HG03280 (cell line): ENCODE measurements around the gene HMX3.

Experiments
- ATAC-seq: cut with Tn5 transposase; IDR thresholded peaks from one replicate; pipeline ENCODE4 v1.9.1; 2021; ENCODE audit warnings: mild to moderate bottlenecking, moderate library complexity; ENCODE audit not compliant: unreplicated experiment

HMX3 gene

DNA sequence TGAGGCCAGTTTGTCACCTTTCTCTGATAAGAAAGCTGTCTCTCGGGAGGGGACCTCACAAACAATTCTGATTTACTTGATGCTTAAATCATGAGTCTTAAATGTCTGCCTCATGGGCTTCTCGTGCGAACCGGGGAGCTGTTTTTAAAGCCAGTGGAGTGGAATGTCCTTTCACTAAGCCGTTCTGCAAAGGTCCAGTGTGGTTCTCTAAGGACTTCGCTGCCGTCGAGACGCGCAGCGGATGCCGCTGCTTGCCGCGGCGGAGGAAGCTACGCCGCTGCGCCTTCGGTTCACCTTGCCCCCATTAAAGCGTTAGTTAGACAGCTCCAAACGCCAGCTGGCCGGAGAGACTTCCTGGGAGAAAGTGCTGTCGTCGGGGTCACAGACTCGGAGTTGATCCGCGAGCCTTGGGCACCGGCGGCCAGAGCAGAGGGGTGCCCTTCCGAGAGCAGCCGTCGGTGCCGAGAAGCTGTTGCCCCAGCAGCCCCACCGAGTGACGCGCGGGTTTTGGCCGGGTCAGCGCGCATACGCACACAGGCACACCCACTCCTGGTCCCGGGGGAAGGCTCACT lies 1.3 kb upstream of the HMX3 start:
- ATAC-seq: no peak

DNA sequence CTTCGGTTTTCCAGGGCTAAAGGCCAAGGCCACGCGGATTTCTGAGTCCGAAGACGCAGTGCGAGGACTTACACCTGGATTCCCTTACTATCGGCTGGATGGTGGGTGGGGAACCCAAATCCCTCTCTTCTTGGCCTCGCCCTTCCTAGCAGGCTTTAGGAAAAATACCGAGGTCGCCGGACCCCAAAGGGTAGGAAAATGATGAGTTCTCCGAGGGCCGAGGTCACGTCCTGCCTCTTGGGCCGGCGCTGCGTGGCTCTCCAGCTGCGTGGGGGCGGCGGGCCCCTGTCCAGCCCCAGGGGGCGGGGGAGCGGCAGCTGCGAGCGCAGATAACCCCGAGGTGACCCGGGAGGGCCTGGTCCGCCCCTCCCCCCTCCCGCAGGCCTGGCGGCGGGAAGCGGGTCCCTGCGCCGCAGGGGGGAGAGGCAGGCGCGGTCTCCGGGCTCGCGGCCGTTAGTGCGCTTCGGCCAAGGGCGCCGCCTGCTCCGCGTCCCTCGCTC lies 805 bp upstream of the HMX3 start:
- no peak for ATAC-seq

DNA sequence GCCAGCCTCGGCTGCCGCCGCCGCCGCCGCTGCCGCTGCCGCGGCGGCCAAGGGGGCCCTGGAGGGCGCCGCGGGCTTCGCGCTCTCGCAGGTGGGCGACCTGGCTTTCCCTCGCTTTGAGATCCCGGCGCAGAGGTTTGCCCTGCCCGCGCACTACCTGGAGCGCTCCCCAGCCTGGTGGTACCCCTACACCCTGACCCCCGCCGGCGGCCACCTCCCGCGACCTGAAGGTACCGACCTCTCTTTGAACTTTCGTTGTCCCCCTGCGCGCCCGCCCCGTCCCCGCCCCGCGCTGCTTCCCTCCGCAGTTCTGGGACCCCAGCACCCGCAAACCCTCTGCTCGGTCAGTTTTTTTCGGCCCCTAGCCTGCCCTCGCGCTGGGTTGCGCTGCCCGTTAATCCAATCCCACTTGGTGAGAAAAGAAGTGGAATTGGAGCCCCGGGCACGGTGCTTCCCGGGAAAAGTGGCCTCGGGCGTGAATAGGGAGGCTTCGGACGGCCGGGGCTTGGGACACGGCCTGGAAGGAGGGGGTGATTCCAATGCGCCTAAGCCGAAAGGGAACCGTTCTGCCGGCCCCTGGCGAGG lies 543 bp downstream of the HMX3 start:
- ATAC-seq: no peak

DNA sequence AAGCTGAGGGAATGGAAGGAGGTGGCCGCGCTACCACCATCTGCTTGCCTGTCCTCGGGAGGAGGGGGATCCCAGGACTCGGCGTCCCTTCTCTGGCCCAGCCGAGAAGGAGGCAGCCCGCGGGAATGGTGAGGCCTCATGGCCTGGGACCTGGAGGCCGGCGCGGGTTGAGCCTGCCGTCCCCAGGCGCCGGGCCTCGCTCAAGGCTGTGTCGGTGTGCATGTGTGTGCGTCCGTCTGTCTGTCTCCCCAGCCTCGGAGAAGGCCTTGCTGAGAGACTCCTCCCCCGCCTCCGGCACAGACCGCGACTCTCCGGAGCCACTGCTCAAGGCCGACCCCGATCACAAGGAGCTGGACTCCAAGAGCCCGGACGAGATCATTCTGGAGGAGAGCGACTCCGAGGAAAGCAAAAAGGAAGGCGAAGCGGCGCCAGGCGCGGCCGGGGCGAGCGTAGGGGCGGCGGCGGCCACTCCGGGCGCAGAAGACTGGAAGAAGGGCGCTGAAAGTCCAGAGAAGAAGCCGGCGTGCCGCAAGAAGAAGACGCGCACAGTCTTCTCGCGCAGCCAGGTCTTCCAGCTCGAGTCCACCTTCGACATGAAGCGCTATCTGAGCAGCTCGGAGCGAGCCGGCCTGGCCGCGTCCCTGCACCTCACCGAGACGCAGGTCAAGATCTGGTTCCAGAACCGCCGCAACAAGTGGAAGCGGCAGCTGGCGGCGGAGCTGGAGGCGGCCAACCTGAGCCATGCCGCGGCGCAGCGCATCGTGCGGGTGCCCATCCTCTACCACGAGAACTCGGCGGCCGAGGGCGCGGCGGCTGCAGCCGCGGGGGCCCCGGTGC lies 1.3 kb downstream of the HMX3 start:
- no peak for ATAC-seq

DNA sequence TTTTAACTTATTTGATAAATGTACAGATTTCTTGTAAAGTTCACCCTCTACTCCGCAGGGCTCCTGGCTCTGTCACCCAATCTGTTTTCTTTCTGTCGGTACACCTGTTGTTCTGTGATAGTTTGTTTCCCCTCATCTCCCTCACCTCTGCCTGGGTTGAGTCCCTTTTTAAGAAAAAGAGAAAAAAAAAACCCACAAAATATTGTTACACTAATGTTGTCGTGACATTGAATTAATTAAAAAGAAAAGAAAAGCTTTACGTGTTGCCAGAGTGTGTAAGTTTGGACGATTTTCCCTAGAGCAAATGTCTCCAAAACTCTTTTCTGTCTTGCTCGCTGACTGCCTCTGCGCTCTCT lies 3.4 kb downstream of the HMX3 start:
- ATAC-seq: no peak

DNA sequence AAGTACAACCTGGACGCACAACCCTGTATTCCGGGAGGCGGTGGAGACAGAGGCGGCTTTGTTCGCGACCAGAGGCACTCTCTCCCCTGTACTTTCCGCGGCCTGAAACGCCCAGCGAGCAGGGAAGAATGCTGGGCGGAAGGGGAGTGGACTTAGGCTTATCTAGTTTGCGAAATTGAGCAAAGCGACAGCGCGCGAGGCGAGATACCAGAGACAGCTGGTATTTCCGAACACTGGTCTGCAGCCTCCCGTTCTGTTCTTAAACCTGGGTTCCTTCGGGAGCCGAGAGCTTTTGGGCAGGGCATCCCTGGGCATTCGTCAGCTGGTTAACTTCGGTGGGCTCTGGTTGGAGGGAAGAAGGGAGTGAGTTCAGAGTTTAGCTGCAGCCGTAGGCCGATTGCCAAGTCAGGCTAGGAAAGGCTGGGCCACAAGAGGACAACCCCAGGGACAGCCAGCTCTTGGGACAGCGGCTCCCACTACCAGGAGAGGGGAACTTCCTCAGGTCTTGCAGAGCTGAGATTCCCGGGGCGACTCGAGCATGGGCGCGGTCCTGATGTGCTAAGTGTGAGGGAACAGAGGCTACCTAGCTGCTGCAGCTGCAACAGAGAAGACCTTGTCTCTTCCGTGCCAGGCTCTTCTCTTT lies 3.9 kb downstream of the HMX3 start:
- no peak for ATAC-seq

DNA sequence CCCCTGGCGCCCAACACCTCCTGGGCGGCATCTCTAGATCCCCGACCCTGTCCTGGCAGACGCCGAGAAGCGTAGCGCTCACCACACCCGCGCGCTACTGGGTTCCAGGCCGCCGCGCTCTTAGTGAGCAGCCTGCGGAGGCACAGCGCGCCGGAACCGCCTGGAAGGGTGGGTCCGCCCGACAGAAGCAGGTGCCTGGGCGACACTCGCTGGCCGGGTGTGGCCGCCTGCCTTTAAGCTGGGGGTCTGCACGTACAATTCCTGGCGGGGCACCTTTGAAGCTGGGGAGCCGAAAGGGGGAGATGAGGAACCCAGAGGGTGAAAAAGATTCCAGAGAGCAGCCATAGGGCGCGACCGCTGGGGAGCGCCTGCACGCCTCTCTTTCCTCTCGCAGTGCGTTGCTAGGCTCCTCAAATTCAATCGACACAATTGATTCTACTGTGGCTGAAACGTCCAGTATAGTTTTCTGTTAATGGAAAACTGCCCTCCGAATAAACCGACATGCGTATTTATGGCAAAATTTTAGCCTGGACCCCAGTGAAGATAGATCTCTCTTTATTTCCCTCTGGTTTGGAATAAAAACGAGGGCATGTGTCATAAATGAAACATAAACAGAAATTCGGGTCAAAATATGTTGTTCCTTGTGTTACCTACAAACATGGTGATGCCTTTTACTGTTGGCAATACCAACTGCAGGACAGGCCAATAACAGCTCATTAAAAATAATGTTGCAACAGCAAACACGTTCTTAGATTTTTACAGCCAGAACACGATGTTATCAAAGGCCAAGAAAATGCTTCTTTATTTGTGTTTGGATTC lies 4.6 kb downstream of the HMX3 start:
- no peak for ATAC-seq

DNA sequence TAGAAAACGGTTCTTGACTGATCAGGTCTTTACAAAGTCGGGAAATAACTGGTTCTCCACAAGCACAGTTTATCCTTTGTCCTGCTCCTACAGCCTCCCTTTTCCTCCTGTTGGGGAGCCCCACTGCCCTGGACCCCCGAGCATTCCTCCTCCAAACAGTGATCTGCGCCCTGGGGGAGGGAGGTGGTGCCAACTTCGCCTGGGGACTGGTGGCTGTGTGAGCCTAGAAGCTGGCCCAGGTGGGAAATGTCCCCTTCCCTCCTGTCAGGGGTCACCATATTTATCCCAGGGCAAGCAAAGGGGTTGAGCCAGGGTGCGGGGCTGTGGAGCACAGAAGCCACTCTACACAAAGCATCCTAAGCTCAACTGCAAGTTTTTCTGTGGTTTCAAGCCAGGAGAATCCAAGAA lies 5.2 kb downstream of the HMX3 start:
- ATAC-seq: no peak

DNA sequence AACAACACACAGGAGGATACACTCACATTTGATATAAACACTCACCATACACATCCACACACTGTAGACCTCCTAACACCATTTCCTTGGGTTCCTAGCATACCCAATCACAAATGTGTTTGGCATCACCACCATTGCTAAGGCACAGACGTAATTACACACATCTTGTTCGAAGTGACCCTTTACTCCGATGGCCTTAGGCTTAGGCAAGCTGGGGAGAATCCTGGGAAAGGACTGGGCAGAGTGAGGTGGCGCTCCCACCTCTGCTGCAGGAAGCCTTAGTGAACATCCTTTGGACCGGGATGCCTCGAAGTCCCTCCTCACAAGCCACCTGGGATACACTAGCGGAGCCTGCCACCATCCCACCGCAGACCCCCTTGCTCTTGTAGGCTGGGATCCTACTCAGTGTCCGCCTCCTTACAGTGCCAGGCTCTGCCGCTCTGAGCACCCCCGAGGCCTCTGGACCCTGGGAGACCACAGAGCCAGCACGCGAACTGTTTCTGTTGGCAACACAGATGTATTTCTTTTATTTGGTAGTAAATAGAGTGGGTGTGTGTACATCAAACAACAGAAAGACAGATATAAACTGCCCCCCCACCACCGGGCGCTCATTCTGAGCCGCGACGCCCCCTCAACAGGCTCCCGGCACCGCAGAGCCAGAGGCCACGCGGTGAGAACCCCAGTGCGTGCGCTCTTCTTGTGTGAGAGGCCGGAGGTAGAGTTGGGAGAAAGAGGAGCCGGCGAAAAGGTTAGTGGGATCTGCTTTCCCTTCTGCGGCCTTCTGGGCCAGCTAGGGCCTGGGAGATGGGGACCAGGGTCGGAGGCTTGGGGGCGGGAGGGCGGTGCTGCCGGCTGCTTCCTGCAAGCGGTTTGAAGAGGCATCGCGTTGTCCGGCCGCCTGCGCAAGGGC lies 6.3 kb downstream of the HMX3 start:
- no peak for ATAC-seq

DNA sequence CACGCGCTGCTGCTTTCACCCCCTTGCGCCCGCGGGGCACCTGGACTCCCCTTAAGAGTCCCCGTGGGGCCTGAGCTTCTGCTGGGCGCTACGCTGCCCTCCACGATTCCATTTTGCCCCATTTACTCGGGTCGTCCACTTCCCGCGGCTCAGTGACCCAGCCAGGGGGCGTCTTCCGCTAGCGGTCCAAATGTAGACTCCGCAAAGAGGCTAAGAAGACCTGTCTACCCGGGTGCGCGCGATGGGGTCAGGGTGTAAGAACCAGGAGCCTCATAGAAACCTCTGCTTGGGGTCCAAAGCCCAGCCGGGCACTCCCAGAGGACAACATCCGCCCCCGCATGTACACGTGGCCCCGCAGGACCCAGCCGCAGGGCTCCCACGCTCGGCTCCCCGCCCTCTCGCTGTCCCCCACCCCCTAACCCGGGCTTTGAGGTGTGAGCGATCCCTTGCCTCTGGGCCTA lies 7.0 kb downstream of the HMX3 start:
- ATAC-seq: no peak

DNA sequence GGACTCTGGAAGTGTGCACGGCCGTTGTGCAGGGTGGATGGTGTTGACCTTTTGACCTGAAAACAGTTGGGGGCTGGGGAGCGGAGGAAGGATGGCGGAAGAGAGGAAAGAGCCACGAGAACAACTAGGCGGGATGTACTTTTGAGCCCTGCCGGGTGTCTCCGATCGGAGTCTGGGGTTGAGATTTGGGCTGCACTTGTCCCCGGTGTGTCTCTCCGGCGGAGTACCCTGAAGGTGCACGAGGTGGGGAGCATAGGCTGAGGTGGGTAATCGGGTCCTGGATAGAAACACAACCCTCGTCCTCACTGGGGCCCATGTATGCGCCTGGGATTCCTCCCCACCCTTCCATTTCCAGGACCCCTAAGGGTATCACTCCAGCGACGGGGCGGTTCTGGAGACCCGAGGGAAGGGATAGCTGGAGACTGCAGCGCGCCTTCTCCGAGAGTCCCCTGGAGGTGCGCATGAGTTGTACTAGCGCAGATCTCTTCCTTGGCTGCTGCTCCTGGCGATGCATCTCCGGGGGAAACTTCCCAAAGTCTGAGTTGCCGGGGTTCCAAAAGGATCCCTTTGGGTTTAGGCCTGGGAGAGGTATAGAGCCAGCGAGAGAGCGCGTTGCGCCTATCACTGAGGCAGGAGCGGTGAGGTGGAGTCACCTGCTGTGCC lies 7.5 kb downstream of the HMX3 start:
- no peak for ATAC-seq

DNA sequence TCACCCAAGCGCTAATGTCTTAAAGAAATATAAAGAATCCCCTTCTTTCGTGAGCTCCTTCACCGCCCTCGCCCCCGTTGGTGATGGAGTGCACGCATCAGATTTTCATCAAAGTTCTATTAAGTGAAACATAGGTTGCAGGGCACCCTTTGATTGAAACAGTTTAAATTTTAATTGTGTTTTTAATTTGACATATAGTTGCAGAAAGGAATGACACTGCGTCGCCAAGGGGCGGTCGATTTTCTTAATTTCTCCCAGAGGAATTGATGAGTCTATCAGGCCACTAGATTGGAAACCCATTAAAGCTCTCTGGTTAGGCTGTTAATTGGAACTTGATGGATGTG lies 8.0 kb downstream of the HMX3 start:
- ATAC-seq: no peak

DNA sequence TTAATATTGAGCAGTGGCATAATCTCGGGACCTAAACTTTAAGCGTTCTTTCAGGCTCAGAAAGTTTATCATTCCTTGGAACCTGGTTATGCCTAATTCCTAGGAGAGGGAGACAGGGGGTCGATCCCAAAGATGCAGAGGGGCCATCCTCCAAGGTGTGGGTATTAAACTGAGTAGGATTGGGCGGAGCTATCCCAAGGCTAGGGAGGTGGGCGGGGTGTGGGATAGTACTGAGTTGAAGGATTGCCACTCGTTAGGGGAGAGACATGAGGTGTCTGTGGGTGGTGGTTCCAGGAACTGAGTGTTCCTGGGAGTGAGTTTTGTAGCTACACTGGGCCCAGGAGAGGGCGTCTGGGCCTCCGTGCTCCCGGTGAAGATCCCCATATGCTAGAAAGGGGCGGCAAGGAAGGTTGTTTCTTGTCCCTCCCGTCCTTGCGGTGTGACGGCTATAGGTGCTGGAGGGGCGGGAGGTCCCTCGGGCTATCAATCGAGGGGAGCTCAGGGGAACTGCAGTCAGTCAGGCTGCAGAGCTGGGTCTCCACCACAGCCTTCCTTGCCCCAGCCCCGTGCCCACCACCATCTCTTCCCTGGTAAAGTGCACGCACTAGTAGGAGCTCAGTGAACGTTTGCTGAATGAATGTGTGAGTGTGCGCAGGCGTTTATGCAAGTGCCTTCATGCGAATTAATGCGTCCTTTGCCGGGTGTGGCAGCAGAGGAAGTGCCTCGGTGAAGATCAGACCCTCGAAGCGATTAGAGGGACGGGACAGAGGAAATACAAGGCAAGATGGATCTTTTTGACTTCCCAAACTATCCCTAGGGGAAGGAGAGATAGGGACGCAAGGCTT lies 9.1 kb downstream of the HMX3 start:
- ATAC-seq: no peak

DNA sequence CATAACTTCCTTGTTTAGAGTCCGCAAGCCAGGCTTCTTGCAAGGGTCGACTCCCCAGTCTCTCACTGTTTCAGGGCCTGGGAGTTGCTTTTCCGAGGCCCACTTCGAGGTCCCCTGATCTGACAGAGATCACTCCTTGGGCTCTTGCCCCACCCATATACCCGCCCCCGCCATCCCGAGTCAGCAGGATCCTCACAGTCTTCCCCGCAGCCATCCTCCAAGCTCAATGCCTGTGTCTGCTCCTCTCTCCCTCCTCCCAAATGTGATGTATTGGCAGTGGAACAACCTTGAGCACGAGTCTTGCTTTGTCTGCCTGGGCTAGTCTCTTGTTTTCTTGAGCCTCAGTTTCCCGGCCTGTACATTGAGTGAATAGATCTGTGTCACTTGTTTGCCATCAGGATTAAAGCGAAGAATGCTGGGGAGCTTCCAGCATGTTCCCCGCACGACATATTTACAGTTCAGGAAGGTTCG lies 9.8 kb downstream of the HMX3 start:
- no peak for ATAC-seq

DNA sequence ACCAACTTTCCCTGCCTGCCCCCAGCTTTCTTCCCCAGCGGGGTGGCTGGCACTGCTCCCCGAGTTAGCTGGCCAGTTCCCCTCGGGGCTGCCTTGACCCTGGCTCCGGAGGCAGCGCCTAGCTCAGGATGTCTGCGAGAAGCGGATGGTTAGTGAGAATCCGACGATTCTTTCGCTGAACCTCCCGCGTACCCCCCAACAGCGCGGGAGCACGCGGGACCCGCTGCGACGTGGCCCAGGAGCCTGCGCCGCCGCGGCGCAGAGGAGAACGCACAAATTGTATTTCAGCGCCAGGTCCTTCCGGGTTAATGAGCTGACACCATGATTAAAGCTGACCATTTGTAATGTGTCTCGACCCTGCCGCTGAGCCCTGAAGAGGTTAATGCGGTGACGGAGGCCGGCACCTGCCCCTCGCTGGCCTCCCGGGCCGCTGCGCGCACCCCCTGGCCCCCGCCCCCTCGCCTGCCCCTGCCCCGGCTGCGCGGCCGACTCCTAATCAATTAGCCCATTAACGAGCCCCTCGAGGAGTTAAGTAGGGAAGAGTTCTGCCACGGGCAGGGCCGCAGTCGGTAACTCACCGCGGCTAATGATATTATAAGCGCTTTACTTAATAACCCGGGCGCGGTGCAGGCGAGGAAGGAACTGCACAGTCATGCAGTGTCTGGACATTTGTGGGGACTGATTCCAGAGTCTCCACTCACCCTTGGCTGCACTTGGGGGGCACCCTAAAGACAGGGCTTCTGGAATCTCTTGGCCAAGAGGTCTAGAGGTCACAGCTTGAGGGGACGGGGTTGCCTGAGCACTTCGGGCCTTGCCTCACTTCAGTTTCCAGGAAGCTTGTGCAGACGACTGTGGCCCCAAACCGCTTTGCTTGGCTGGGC lies 10.5 kb downstream of the HMX3 start:
- ATAC-seq: no peak

DNA sequence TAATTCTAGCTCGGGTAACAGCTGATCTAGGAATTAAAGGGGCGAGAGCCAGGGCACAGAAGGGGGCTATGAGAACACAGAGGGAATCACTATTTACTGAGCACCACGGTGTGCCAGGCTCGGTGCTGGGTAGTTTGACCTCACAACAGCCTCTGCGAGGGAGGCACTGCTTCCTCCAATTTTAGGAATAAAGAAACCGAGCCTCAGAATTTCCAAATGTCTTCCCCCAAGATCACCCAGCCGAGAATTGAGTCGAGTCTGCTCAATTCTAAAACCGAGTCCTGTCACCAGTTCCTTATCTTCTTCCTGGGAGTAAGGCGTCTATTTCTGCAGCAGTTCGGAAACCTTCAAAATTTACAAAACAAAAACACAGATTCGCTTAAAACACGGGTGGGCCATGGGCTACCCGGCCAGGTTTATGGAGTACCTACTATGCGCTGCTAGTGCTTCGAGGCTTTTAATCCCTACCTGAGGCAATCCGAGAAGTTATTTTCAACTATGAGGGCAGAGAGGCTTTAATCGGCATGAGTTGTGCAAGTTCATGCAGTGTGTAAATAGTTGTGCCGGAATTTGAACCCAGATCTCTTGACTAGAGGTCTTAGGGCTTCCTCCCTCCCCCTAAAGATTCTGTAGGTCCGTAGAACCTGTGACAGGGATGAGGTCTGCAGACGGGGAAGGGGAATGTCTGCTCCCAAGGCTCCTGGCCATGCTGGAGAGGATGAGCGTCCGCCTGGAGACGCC lies 11.3 kb downstream of the HMX3 start:
- no peak for ATAC-seq
